ENCODE results near the gene CNKSR3.

DNA sequence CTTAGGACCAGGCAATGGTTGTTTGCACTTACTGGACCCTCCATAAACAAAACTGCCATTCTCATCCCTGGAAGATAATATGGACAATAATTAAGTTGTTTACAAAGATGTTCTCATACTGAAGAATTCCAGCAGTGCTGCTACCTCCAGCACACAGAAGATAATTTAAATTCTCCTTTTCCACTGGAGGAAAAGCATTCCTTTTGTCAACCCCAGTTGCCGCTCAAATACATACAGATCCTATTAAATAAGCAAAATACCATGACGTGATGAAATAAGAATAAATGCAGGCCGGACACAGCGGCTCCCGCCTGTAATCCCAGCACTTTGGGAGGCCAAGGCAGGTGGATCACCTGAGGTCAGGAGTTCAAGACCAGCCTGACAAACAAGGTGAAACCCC lies 99.4 kb downstream of the CNKSR3 start:
- TF ChIP-seq POLR2A (IDR thresholded peaks at IDR 0.05; ENCODE audit: low read length) (no peak), GATA1 (IDR thresholded peaks at IDR 0.05; ENCODE audit: low read depth, low read length) (no peak)

All from erythroblast (primary cell).